Activated effector memory CD4-positive, alpha-beta T cell treated with anti-CD3 and anti-CD28 coated beads, Interleukin-2, amount 50 U/mL, for 16 hours (primary cell): ENCODE data around the gene CYTH3.
"Not testable (repeated sequence)": the region's sequence is repeated elsewhere in the genome, so short reads cannot be mapped to it uniquely, and the experiment has no call there.

Experiments used
- DNase-seq: peaks from one replicate; pipeline ENCODE4 v3.0.0-alpha.2; 2020

CYTH3 gene

DNA sequence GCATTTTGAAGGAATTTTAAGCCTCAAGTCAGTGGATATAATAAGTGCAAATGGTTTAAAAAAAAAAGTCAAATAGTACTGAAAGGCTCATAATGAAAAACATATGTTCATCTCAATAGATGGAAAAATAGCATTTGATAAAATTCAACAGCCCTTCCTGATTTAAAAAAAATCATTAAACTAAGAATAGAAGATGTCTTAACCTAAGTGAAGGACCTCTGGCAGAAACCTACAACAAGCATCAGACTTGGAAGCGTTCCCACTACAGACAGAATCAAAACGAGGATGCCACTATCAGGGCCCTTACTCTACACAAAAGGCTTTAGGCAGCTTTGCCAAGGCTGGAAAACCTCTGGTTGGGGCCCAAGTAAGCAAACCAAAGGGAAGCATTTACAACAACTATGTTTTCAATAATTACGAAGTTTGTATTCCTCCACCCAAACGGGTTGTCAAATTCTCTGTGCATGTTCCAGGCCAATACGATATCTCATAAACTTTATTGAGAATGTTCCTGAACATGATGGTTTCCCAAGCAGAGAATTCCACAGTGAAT, 45.1 kb downstream of the CYTH3 start:
- no peak for DNase-seq

DNA sequence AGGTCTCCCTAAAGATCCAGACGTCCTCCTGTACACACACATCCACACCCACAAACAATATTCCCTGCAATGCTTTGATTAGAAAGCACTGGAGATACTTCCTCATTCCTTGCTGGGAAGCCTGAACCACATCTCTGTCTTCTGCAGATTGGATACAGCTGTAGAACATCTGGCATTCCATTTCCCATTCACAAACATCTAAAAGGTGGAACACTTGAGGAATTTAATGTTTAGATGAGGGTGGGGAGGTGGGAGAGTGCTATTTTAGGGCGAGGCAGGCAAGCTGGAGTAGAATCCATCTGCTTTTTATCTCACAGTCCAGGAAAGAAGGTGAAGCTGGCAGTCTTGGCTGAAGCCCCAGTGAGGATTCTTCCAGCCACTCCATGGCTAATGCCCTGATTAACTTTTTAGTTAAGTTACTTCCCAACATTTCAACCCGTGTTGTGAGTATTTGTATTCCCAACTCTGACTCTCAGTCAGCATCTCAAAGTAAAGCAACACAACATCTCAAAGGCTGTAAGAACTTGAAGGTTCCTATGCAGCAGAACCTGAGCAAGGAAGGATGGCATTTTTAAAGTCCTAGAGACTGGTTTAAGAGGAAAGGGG, 46.1 kb downstream of the CYTH3 start:
- no peak for DNase-seq

DNA sequence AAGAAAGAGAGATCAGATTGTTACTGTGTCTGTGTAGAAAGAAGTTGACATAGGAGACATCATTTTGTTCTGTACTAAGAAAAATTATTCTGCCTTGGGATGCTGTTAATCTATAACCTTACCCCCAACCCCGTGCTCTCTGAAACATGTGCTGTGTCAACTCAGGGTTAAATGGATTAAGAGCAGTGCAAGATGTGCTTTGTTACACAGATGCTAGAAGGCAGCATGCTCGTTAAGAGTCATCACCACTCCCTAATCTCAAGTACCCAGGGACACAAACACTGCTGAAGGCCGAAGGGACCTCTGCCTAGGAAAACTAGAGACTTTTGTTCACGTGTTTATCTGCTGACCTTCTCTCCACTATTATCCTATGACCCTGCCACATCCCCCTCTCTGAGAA, 49.0 kb downstream of the CYTH3 start:
- DNase-seq = not testable (repeated sequence)

DNA sequence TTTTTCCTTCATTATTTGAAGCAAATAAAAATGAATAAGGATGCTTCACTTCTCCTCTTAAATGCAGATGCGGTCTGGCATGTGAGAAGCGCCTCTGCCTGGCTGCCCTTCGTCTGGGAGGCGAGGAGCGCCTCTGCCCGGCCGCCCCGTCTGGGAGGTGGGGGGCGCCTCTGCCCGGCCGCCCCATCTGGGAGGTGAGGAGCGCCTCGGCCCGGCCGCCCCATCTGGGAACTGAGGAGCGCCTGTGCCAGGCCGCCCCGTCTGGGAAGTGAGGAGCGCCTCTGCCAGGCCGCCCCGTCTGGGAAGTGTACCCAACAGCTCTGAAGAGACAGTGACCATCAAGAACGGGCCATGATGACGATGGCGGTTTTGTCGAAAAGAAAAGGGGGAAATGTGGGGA, 49.4 kb downstream of the CYTH3 start:
- not testable (repeated sequence) for DNase-seq

DNA sequence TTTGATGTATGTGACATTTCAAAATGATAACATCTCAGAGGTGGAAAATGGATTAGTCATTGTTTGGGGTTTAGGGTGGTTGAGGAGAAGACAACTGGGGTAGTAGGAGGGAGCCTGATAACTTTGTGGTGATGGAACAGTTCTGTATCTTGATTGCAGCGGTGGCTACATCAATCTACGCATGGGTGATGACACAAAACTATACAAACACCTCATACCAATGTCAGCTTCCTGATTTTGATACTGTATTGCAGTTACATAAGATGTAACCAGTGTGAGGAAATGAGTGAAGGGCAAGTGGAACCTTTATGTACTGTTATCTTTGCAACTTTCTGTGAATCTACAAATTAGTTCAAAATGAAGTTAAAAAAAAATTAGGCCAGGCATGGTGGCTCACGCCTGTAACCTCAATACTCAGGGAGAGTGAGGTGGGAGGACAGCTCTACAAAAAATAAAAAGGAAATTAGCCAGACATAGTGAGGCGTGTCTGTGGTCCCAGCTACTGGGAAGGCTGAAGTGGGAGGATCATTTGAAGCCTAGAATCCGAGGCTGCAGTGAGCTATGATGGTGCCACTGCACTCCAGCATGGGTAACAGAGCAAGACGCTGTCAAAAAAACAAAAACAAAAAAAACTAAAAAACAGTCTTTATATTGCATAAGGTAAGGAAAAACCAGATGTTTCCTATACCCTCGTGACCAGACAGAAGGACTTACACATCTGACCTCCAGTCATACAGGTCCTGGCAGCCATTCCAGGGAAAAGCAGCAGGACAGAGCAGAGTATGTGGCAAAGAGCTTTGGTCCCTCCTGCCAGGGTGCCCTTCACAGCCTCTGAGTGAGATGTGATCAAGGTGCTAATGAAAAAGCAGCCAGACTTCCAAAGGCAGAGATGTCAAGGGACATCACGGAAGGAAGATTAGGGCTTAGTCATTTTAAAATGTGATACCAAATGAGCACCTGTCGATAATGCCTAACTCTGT, 50.8 kb downstream of the CYTH3 start:
- DNase-seq = peak; percentile 73

DNA sequence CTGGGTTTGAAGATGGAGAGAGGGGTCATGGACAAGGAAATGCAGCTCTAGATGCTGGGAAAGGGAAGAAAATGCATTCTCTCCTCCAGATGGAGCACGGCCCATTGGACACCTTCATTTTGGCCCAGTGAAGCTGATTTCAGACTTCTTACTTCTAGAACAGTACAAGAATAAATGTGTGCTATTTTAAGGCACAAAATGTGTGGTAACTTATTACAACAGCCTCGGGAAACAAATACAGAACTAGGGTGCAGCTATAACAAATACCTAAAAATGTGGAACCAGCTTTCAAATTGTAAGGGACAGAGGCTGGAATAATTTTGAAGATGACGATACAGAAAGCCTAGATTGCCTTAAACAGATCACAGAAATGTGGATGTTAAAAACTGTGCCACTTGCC, 54.1 kb downstream of the CYTH3 start:
- no peak for DNase-seq

DNA sequence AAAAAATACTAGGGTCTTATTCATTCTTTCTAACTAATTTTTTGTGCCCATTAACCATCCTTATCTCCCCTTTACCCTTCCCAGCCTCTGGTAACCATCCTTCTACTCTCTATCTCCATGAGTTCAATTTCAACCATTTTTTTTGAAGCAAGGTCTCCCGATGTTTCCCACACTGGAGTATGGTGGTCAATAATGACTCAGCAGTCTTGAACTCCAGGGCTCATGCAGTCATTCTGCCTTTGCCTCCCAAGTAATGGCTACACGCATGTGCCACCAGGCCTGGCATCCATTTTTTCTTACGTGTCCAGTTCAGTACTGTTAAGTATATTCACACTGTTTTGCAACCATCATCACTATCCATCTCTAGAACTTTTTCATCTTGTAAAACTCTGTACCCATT, 60.4 kb downstream of the CYTH3 start:
- DNase-seq = no peak

DNA sequence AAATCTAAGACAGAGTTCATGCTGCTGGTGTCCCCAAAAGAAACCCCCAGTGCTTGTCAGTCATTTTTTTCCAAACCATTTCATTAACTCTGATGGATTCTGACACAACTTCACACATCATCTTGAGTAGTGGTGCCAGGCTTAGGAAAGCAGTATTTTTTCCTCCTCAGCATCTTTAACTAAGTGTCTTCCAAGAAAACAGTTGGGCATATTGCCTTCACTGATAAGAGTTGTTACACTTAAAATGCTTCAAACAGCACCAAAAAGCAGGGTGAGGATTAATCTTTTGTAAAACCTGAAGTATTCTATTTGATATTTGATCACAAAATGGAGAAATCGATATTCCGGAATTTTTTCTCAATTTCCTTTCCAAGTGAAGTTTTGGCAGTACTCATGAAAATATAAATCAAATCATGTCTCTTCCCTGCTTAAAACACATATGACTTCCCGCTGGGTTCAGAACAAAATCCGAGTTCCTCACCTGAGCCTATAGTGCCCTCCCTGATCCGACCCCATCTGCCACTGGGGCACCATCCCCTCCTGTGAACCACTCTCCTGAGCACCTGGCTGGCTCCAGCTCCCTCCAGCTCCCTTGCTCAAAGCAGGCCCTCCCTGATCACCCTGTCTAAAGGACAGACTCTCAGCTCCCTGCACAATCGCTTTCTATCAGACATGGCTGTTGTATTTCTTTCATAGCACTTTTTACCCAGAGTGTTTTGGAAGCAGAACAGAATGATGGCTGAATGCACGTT, 61.6 kb downstream of the CYTH3 start:
- no peak for DNase-seq

DNA sequence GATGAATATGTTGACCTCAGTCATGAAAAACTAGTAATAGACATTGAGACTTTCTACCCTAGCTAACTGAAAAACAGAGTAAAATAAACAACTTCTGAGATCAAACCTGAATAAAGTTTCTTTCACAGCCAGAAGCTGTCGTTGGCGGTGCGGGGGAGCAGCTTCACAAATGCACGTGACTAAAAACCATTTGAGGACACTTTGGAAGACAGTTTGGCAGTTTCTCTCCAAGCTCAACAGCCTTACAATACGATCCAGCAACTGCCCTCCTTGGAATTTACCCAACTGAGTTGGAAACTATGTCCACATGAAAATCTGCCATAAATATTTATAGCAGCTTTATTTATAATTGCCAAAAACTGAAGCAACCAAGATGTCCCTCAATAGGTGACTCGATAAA, 63.1 kb downstream of the CYTH3 start:
- DNase-seq = no peak

DNA sequence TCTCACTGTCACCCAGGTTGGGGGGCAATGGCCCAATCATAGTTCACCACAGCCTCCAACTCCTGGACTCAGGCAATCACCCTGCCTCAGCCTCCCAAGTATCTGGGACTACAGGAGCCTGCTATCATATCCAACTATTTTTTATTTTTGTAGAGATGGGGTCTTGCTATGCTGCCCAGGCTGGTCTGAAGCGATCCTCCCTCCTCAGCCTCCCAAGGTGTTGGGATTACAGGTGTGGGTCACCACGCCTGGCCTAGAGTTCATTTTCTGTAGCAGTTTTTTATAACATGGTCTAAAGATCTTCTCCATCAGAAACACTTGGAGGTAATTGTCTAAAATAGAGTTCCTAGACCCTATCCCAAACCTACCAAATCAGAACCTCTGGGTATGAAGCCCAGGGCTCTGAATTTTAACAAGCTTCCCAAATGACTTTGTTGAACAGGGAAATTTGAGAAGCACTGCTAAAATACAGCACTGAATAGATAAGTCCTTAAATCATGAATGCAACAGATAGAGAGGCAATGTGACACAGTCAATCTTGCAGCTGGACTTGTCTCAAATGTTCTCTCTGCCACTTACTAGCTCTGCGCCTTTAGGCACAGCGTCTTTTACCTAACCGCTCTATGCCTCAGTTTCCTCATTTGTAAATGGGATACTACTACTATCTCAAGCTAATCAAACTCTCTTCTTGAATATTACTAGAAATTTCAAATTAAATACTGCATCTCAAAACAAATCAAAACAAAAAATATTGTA, 63.7 kb downstream of the CYTH3 start:
- no peak for DNase-seq

DNA sequence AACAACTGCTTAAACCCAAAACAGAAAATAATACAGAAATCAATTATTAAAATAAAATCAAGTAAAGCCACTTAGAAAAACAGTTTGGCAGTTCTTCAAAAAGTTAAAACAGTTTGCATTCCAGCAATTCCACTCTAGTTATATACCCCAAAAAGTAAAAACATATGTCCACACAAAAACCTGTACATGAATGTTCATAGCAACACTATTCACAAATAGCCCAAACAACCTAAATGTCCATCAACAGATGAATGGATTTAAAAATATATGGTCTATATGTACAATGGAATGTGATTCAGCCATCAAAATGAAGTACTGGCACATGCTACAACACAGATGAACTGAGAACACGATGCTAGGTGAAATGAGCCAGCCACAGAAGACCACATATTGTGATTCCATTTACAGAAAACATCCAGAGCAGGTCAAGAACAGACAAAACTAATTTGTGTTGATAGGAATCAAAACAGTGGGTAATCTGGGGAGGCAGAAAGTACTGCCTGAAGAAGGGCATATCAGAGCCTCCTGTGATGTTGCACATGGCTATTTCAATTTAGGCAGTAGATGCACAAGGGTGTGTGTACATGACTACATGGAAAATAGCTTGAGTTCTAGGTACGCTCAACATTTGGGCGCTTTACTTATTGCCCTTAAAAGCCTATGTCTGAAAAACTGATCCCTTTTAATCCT, 66.3 kb downstream of the CYTH3 start:
- DNase-seq = no peak

DNA sequence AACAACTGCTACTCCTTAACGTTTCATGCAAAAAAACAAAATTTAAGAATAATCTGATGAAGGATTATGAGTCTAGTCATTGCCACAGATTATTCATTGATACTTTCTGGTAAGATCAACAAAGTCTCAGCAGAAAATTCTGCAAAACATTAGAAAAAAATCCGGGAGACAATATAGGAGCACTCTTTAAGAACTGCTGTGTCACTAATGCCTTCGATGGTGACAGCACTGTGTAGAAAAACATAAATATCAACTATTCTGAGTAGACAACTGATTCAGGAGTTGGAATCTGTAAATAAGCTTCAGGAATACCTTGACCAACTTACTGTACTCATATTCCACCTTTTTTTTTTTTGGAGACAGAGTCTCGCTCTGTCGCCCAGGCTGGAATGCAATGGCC, 69.0 kb downstream of the CYTH3 start:
- no peak for DNase-seq

DNA sequence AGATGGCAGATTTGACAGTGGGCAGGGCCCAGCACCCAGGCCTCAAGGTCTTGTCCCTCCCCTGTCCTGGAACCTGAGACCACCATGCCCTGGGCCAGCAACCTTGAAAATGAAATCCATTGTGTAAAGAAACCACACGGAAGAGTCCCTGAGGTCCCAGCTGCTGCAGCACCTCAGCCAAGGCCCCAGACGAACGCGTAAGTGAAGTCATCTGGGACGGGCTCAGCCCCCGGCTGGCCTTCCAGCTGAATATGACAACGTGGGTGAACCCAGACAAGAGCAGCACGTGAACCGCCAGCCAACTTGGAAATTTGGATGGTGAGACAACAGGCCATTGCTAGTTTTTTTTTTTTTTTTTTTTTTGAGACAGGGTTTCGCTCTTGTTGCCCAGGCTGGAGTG, 70.3 kb downstream of the CYTH3 start:
- DNase-seq = no peak

DNA sequence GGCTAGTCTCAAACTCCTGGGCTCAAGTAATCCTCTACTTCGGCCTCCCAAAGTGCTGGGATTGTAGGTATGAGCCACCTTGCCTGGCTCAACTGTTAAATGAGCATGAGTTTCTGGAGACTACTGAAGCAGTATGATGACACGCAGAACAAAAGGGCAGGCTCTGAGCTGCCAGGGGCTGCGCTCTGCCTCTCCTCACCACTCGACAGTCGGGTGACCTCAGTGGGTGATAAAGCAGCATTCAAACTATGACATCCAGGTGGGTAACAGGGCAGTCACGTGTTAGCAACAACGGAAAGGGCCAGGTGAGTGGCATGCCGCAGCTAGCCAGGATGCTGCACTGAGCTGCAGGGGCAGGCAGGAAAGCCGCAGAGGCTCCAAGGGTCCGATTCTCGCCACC, 71.5 kb downstream of the CYTH3 start:
- DNase-seq = no peak

DNA sequence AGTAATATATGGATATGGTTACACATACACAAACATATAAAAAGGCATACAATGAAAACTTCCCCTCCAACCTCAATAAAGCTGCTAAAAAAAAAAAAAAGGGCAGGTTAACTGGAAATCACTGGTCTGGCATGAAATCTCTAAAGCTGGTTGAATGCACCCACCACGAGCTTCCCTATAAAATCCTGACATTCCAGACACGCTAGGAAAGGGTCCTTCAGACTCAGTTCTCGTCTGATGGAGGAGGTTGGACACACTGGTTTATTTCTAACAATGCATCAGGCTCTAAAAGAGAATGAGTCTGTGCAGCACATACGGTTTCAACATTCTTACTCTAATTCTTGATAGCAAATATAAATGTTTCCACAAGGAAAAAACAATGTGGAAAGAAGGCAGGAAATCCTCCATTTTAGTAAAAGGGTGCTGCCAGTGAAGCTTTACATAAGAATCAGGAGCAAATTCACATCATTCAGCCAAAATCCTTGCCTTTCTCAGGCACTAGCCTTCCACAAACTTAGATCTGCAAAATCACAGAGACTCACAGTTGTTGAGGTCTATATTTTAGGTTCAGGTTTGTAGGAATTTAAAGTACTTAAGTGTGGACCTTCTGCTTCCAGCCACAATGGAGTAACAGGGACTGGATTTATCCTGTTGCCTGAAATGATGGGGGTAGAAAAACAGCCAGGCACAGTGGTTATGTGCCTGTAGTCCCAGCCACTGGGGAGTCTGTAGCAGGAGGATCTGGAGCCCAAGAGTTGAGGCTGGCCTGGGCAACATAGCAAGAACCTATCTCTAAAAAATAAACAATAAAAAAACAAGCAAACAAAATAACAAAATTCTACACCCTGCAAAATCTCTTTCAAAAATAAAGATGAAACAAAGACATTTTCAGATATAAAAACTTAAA, 73.5 kb downstream of the CYTH3 start:
- DNase-seq = no peak

DNA sequence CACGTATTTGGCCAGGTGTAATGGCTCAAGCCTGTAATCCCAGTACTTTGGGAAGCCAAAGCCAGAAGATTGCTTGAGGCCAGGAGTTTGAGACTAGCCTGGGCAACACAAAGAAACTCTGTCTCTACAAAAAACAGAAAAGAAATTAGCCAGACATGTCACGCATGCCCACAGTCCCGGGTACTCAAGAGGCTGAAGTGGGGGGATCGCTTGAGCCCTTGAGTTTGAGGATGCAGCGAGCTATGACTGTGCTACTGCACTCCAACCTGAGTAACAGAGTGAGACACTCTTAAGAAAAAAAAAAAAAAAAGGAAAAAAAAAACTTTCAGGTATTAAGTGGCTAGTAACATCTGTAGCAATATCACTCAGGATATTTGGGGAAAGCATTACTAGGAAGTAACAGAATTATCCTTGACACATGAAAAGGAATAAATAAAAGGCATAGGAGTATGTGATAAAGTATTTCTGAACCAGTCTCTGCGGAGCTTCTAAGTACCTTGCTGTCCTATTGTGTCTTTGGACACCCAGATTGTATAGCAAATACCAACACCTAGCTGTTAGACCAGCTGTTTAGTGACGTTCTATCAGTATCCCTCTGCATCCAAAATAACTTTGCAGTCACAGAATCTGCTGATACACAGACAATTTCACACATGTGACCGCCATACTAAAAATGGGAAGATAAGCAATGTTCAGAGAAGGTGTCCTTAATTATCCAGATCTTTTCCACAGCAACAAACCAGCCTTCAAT, 74.4 kb downstream of the CYTH3 start:
- no peak for DNase-seq

DNA sequence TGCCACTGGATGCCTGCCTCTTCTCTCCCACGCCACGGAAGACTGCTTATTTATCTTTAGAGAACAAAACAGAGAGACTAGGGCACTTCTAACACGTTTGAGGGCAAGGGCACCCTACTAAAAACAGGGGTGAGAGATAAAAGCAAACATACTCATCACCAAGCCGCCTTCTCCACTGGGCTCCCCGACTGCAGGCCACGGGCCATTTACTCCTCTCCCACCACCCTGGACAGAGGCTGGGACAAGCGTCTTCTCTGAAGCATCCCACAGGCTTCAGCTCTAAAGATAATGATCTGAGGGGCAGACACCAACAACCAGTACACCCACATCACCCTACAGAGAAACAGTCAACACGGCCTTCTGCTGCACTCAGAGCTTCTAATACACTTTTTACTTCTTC, 78.7 kb downstream of the CYTH3 start:
- no peak for DNase-seq

DNA sequence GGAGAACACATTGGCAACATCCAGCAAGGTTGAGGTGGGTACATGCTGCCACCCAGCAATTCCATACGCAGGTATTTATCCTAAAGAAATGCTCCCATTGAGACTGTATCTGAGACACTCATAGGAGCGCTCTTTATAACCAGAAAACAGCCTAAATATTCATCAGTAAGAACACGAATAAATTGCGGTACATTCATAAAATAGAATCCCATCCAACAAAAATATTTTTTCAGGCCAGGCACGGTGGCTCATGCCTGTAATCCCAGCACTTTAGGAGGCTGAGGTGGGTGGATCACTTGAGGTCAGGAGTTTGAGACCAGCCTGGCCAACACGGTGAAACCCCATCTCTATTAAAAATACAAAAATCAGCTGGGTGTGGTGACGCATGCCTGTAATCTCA, 81.9 kb downstream of the CYTH3 start:
- not testable (repeated sequence) for DNase-seq

DNA sequence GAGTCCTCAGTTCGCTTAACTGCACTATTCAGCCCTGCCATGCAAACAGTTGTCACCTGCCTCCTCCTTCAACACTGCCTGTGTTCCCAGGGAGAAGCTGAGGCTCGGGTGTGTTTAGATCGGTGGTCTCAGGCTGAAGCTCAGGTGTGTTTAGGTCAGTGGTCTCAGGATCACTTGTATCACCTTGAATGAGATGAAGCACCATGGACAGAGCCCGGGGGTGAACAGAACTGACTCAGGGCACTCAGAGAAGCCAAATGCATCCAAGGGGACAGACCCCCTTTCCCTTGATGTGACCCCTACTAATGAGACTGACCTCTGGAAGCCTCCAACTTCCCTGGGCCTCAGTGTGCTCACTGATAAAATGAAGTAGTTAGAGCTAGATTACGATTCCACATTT, 84.0 kb downstream of the CYTH3 start:
- DNase-seq = no peak

DNA sequence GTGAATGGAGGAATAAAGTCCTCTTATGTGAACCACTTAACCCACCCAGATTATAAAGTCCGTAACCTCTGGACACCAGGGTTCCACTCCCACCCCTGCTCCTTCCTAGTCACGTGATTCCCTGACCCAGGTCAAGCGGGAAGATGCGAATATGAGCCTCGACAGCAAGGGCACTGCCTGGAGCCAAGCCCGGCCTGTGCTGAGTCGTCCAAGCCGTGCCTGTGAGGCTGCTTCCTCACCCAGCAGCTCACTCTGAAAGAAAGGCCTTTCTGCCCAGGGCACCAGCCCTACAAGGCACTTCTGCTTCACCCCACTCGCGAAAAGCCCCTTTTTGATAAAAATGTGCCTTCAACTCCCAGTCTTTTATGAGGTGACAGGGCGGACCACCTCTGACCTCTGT, 85.8 kb downstream of the CYTH3 start:
- no peak for DNase-seq
